Suppressor macrophage treated with lipopolysaccharide for 1 hour (primary cell): ENCODE measurements around the gene EIPR1.

ENCODE experiments used
- DNase-seq, 3 donors: peaks; one replicate each; pipeline ENCODE4 v3.0.0-alpha.2; 2020 to 2022

Gene EIPR1

DNA sequence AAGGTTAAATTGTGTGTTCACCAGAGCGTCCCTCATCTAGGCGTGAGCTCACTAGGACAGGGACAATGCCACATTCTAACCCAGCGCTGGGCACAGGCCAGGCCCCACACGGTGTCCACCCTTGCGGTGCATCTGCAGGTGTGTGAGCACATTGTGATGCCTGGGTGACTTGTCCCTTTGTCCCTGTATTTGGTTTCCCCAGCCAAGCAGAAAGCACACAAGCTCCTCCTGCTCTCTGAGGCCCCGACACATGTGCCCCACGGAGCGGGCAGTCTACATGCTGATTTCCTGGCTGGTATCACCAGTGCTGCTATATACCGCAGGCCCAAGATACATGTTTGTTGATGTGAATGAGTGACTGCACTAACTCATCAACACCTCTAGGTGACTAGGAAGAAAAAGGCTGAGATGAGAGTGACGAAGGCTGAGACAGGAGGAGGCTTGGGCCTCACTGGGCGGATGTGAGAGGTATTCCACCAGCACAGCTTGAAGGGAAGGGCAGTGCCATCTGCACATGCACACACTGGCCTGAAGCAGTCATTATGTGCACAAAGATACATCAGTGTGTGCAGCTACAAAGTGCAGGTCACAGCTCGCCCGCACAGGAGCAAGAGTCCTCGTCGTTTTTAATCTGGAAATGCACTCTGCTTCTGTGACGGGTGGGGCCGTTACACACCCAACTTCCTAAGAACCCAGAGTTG is 205.9 kb downstream of the EIPR1 start:
- no peak for DNase-seq

DNA sequence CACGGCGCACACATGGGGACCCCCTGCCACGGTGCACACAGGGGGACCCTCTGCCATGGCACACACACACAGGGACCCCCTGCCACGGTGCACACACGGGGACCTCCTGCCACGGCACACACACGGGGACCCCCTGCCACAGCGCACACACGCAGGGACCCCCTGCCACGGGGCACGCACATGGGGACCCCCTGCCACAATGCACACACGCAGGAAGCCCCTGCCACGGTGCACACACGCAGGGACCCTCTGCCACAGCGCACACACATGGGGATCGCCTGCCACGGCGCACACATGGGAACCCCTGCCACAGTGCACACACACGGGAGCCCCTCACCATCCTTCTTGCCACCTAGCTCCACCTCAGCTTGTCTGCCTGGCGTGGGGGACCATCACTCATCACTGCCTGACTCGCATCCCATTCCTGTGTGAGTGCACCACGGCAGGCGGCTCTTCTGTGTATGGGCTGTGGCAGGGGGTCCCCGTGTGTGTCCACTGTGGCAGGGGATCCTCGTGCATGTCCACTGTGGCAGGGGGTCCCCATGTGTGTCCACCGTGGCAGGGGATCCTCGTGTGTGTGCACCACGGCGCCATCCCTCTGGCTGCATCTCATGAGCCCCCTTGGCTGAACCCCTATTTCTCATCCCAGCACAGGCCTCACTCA is 206.7 kb downstream of the EIPR1 start:
- DNase-seq, result no peak

GRCh38 chr2:3169106-3169870 is 208.3 kb downstream of the EIPR1 start:
- DNase-seq, result no peak

- DNase-seq, result no peak
Measured at GRCh38 chr2:3168230-3168891, 209.3 kb downstream of the EIPR1 start.

GRCh38 chr2:3163401-3163800 is 214.2 kb downstream of the EIPR1 start:
- DNase-seq, result no peak

- no peak for DNase-seq
Measured at GRCh38 chr2:3162442-3163077, 215.1 kb downstream of the EIPR1 start.

DNA sequence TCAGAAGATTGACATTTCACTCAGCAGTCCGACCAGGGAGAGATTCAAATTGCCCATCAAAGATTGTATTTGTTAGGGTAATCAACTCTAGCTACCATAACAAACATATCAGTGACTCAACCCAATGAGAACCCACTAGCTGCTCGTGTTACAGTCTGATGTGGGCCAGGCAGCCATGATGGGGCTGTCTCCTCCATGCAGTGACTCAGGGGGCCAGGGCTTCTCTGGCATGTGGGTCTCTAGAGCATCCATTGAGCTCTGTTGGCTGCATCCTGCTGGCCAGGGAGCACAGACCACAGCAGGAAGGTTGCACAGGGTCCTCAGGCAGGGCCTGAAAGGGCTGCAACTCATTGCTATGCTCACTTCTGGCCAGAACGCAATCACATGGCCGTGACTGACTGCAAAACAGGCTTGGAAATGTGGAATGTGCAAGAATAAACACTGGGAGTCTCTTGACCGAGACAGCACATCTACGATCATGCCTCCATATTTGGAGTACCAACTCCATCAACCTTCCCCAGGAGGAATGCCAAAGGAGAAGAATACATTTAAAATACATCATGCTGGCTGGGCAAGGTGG is 216.8 kb downstream of the EIPR1 start:
- no peak for DNase-seq

DNA sequence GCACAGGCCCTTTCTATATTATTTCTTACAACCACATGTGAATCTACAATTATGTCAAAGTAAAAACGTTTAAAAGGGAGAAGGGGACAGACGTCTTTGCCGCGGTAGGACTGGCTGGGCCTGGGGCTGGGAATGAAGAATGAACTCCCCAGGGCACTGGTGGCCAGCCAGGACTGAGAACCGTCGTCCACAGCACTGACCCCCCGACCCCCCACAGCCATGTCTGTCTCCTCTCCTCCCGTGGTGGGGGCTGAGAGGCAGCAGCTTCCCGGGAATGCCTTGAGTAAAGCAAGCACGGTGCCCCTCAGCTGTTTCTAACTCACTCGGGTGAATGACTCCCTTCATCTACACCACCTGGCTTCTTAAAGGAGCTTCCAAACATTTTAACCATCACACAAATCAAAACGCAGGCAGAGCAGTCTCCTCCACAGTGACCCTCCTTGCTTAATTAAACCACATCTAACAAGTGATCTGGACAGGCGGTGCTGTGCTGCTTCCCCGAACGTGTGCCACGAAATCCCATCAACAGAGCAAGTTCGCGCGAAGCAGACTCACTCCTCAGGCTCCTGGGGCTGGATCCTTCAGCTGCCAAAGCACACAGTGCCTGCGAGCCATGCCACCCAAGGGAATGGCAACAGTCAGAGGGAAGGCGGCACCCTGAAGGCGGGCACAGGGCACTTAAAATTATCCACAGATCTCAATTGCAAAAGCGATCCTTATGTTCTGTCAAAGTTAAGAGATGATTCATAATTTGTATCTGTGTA is 217.7 kb downstream of the EIPR1 start:
- no peak for DNase-seq

DNA sequence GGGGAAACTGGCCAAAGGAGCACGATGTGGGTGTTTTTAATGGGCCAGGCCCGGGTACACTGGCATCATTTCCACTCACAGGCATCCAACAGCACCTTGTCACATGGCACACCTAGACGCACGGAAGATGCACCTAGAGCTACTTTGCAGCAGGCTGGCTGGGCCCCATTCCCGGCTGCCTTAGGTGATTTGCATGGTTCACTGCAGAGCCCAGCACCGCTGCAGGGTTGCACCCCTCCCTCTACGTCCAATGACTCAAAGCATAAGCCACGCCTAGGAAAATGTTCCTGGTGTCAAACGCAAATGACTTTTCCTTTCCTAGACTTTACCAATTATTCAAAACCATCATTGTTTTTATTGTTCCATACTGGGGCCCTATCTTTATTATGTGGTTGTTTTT is 222.9 kb downstream of the EIPR1 start:
- no peak for DNase-seq

GRCh38 chr2:3154146-3154545 is 223.5 kb downstream of the EIPR1 start:
- DNase-seq, result no peak

- no peak for DNase-seq
Measured at GRCh38 chr2:3151153-3151918, 226.3 kb downstream of the EIPR1 start.

DNA sequence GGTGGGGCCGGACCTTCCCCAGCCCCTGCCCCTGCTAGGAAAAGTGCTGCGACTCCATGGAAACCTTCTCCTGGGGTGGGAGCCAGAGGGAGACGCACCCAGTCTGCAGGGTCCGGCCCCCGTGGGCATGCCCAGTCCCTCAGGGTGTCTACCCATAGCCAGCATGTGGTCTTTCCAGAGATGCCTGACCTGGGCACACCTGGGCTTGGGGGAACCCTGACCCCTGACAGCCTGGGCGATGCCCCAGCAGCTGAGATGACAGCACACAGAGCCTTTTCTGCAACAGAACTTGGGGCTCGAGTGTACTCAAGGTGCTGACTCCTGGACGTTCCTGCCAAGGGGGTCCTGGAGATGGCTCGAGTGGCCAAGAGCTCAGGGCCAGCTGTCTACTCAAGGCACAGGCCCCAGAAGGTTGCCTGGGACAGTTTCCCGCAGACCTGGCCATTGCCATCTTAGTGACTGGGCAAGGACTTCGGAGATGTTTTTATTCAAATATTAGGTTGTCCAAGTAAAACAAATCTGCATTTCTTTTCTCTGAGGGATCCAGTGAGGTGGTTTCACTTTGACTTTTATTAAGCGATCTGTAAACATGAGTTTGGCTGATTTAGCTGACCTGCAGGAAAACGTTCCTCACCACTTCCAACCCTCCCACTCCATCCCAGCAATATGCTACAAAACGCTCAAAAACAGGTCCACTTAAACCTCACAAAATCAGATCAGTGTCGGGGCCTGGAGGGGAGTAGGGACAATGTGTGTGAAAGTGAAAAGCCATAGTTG is 228.0 kb downstream of the EIPR1 start:
- DNase-seq, result no peak

GRCh38 chr2:3148716-3149115 is 228.9 kb downstream of the EIPR1 start:
- no peak for DNase-seq

GRCh38 chr2:3147651-3148530 is 229.7 kb downstream of the EIPR1 start:
- DNase-seq, result no peak

GRCh38 chr2:3146772-3147650 is 230.6 kb downstream of the EIPR1 start:
- DNase-seq, result no peak

GRCh38 chr2:3146175-3146574 is 231.4 kb downstream of the EIPR1 start:
- DNase-seq, result no peak

DNA sequence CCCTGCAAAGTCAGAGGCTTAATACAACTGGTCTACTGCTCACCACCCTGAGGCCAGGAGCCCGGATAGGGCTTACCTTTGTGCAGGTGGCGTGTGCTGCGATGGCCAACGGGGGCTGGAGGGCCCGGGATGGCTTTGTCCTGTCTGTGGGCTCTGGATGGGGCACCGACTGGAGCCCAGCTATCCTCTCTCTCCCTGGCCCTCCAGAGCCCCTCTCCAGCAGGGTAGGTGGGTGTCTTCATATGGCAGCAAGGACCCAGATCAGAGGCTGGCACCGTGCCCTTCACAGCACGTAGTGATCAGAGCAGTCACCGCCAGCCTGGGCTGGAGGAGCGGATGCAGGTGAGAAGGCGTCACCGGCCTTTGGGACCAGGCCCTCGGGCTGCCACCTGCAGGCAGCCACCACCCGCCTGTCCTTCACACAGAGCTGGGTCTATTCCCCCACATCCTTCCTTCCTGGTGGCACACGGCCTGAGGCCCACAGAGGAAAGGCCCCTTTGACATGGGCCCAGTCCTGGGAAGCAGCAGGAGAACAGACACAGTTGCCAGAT is 232.1 kb downstream of the EIPR1 start:
- DNase-seq, result no peak

- DNase-seq, result no peak
Measured at GRCh38 chr2:3144856-3145255, 232.8 kb downstream of the EIPR1 start.
